HG03442 (cell line): ENCODE measurements around the gene SNX15.

Experiments
- ATAC-seq: cut with Tn5 transposase; IDR thresholded peaks from one replicate; pipeline ENCODE4 v1.9.1; 2021; ENCODE audit warnings: mild to moderate bottlenecking, moderate library complexity; ENCODE audit not compliant: unreplicated experiment

SNX15 gene

DNA sequence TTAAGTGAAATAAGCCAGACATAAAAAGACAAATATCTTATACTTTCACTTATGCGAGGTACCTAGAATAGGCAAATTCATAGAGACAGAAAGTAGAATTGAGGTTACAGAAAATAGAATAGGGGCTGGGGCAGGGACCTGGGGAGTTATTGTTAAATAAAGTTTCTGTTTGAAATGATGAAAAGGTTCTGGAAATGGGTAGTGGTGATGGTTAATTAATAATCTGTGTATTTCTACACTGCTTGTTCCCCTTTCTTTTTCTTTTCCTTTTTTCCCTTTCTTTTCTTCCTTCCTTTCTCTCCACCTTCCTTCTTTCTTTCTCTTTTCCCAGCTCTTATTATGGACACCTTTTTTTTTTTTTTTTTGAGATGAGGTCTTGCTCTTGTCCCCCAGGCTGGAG, 28.3 kb downstream of the SNX15 start:
- no peak for ATAC-seq

DNA sequence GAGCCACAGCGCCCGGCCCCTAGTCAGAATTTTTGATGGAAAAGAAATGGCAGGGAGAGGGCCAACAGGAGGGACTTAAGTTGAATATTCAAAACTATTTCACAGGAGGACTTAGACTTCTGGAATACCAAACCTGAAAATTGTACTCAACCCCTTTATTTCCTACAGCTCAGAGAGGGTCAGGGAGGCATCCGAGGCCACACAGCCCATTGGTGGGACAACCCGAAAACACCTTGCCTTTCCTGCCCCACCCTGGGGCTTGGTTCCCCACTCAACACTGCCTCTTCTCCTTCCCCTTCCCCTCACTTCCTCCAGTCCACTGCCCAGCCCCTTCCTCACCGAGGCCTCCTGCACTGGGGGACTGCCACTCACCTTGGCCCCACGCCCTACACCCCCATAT, 29.8 kb downstream of the SNX15 start:
- ATAC-seq, result no peak

DNA sequence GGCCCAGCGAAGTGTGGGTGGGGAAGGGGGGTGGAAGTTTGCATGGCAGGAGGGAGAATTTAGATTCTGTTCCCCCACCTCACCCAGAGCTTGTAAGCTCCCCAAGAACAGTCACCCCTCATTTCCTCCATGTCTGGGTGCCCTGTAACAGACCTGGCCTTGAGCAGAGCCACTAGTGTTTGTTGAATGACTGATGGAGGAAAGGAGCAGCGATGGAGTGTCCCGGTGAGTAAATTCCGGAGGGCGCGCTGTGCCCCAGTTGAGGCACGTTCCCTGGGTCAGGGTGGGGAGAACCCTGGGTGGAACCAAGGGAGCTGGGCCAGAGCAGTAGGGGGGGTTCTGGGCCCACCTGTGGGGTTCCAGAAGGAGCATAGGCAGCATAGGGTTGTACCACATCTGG, 30.3 kb downstream of the SNX15 start:
- ATAC-seq, result no peak

DNA sequence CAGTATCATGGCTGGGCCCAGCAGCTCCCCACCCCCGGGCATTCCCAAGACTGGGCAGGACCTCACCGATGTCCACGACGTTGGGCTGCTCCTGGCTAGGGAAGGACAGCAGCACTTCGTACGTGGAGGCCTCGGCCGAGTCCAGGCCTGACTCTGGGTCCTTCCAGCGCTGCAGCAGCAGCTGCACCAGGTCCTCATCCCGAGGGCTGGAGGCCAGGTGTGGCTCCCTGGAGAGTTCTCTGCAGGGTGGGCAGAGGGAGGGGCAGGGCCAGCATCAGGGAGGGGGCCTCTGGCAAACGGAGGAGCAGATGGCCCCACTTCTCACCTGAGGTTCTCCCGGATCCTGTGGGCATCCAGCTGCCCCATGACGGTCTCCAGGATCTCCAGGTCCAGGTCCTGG, 30.8 kb downstream of the SNX15 start:
- no peak for ATAC-seq

DNA sequence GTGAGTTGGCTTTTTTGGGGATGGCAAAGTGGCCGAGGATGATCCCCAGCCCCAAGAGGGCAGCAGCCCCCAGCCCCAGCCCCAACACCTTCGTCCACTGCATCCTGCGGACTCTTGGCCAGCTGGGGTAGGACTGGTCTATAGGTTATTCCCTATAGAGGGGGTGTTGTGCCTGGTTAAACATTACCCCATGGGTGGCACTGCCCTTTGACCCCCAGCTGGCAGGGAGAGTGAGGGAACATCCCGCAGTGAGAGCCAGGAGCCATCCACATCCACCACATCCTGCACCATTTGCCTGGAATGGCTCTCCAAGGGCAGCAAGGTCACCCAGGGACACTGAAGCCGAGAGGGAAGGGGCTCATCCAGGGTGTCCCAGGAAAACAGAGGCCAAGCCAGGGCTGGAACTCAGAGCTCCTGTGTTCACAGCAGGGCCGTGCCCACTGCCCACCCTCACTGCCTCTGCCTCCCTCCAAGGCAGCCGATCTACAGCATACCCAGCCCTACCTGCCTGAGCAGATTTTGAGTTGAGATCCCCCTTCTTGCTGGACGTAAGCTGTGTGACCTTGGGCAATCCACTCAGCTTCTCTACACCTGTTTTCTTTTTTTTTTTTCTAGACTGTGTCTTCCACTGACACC, 31.3 kb downstream of the SNX15 start, which contains the start of gene NAALADL1:
Gene NAALADL1, minus strand, starts transcription at position 135 of the 636 bp plus-strand sequence. Its CDS starts 32 bp downstream, at position 103.
- no peak for ATAC-seq

DNA sequence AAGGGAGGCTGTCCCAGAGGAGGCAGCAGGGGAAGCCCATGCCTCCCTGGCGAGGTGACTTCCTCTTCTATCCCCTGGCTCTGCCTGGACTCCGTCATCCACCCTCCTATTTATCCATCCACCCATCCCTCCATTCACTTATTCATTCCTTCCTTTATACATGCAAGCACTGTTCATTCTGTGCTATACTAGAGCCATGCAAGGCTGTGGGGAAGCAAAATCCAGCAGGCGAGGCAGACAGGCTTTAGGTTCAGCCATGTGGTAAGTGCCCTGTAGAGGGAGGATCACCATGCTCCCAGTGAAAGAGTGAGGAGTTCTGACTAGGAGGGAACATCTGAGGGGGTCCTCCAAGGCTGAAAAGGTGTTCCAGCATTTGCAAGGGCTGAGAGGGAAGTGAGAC, 32.3 kb downstream of the SNX15 start:
- no peak for ATAC-seq

DNA sequence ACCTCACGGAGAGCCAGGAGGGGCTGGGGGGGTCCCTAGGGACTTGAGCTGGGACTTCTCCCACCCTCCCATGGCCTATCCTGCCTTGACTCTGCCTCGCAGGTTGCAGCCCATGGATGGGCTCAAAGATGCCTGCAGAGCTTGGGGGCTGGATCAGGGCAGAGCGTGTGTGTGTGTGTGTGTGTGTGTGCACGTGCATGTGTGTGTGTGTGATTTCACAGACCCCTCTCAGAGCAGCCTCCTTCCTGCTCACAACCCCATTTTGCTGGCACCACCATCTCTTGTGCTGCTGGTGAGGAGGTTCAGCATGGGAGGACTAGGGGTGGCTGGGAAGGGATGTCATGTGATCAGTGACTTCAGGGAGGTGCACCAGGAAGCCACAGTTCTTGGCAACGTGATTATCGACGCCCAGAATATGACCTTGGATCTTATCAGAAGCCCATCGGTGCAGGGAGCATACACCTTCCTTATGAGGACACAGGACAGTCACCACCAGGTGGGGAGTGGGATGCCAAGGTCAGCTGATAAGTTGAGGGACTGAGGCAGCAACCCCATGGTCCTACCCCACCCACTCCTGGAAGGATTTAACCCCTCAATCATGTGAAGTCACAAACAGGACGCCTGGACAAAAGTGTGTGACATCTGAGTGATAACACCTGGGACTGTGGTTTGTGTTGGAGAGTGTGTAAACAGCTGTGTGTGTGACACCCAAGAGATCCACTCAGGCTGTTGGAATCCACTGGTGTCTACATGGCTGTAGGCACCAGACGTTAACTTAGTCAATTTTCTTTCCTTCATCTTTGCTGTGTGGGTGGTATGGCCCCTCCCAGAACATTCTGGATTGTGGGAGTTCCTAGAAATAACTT, 33.0 kb downstream of the SNX15 start:
- ATAC-seq, result no peak

DNA sequence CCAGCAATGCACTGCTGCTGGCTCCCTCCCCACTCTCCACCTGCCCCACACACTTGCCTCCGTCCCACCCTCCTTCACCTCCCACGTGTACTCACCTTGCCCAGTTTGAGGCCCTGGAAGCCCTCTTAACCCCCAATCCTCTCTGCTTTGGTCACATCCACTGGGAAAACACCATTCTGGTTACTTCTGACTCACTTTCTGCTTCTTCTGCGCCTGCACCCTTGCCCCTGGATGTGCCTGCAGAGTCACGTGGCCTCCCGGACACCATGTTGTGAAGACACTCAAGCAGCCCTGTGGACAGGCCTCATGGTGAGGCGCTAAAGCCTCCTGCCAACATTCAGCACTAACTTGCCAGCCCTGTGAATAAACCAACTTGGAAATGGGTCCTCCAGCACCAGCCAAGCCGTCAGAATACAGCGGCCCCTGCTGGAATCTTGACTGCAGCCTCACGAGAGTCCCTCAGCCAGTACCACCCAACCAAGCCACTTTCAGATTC, 33.7 kb downstream of the SNX15 start:
- no peak for ATAC-seq

DNA sequence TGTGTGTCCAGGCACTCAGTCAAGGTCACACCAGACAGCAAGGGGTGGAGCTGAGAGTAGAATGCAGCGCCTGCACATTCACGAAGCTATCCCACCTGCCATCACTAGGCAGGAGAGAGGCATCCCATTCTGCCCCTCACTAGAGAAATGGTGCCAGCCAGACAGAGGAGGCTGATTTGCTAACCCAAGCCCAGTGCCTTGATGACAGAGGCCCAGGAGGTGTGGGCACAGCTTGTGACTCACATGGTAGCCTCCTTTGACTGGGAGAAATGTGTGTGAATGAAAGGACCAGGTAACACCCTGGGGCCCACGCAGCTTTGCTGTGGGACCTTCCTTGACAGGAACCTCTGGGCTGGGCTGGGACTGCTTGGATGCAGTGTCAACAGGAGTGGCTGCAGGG, 36.3 kb downstream of the SNX15 start:
- ATAC-seq, result no peak

DNA sequence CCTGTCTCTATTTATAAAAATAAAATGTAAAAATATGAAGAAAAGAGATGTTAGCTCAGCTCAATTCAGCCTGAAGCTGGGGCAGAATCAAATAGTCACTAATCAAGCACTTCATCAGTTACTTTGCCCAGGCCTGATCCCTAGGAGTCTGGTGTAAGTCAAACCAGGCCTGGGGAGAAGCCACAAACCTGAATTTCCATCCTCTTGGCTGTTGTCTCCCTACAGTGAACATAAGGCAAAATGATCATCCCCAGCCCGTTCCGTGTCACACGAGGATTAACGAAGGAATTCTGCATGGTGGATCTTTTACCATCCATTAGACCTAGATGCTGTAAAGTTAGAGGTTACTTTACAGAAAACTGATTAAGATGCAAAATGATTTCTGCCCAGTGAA, 37.6 kb downstream of the SNX15 start:
- ATAC-seq, result no peak

DNA sequence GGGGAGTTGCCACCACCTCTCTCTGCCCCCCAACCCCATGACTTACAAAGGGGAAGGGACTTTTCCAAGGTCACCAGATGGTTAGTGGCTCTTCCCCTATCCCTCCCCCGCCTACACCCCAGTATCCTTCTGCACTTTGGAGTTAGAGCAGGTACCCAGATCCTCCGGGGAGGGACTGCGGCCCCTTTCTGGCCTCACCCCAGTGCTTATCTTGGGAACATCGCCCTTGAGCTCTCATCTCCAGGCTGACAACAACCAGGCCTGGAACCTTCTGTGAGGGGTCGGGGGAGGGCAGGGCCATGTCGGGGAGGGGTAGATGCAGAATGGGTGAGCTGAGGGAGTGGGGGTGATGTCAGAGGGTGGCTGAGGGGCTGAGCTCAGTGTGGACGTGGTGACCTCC, 38.6 kb downstream of the SNX15 start:
- ATAC-seq, result no peak

DNA sequence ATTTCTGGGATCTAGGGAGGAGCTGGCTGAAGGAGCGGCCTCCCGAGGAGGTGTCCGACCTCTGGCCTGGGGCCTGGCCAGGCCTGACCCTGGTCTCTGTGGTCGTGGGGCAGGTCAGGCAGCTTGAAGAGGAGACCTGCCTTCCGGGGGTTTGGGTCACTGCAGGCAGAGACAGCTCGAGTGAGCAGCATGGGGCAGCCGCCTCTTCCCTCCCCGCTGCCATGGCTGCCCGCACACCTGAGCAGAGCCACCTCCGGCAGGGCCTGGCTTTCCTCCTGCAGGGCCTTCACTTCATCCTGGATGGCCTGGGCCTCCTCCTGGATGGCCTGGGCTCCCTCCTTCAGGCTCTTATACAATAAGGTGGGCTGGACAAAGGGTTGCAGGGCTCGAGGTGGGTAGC, 39.1 kb downstream of the SNX15 start:
- no peak for ATAC-seq

DNA sequence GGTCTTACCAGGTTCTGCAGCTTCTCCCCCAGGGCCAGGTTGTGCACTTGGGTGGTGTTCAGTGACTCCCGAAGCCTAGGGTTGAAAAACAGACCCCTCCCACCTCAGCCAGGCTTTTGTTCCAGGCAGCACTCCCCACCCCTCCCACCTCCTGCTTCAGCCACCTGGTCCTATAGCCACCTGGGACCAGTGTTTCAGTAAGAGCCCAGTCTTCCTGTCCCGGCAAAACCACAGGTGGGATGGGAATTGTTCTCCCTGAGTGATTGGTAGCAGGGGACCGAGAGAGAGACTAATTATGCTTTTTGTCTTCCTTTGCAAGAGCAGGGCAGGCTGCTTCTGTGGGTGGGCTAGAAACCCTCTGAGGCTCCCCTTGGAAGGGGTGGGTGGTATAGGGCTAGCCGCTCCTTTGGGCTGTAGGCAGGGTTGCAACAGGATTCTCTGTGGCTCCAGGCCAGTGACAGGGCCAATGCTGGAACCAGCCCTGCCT, 39.6 kb downstream of the SNX15 start:
- no peak for ATAC-seq

DNA sequence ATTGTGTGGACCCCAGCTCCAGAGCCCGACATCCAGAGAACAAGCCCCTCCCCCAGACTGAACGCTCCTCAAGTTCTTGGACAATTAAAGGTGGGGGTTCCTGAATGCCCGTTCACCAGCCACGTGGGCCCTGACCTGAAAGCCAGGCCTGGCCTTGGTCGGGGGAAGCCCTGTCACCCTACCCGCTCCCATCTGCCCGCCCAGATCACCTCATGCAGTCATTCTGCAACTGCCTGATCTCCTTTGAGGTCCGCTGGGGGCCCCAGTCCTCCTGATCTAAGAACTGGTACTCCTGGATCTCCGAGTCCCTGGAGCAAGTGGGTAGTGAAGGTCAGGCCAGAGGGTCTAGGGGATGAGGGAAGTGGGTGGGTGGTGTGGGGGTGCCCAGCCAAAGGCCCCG, 40.2 kb downstream of the SNX15 start:
- ATAC-seq, result no peak

DNA sequence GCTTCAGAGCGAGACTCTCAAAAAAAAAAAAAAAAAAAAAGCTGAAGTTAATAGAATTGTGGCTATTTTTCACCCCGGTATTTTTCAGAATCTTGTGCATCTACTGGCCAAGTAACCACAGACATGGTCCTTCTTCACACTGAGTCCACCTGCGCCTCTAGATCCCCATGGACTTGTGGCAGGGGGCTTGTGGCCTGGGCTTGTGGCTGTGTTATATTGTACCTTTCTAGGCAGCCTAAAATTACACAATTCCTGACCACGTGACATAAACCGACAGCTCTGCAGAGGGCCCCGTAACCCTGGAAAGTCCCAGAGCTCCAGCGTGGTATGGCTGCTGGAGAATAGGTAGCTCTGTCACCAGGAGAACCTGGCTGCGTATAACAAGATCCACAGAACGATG, 42.0 kb downstream of the SNX15 start:
- ATAC-seq, result no peak

DNA sequence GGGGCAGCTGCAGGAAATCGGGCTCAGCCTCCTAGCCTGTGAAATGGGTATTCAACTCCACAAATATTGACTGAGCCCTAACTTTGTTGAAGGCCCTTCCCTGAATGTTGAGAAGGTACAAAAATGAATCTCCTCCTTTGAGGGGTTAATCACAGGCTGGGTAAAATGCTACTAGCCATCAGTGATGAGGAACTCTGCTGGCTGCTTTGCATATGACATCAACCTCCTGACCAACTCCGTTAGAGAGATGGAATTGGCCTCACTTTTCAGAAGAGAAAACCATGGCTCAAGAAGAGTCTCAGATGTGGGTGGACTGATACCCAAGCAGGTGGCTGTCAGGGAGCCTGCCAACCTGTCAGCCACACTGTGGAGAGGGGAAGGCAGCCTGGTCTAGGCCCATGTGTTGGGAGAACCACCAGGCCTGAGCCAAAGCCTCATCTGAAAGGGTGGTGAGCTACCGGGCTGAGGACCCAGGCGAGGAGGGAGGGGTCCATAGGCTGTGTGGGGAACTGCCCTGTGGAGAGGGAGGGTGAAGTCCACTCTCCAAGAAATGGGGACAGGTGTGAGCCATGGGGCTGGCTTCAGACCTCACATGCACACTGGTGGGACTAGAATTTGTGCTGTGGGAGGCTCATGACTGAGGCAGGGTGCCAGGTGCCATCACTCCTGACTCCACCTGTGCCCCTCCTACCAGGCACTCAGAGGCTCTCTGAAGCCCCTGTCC, 44.8 kb downstream of the SNX15 start:
- ATAC-seq, result no peak

DNA sequence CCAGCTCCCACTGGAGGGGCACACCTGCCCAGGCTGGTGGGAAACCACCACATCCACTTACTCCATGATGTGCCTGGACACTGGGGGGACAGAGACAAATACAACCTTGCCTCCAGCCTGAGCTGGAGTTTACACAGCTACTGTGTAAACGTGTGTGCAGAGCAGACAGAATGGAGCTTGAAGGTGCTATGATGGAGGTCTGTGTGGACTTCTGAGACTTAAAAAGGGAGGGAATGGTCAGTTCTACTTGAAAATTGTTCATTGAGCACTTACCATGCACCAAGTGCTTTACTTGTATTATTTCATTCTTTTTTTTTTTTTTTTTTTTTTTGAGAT, 45.4 kb downstream of the SNX15 start:
- no peak for ATAC-seq

DNA sequence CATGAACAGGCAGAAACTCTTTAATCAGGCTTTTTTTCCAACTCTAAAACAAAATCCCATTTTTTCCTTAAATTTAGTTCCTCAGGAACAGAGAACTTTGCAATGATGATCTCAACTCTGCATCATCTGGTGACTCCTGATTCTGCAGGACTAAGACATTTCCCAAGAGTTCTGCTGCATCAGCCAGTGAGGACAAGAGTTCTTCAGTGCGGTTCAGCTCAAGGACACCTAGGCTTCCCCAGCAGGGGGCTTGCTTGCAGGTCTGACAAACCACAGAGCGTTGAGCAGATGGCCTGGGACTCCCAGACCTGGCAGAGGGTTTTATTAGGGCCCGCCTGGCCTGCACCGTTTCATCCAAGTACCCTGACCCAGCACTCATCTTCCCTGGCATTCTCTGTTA, 50.2 kb downstream of the SNX15 start:
- no peak for ATAC-seq

DNA sequence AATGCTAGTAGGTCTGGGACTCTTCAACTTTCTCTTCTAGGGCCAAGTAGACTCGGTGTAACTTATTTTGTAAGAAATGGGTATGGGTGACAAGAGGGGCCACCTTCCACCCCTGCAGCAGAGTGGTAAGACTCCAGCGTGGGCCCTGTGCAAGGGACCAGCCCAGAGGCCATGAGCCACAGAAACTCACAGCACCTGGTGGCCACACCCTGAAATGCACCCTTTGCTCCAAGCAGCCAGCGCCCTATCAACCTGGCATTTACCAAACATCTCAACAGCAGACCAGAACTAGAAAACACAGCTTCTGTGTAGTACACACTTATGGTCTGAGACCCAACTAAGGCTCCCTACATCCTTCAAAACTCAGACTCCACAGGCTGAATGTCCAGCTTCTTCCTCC, 50.9 kb downstream of the SNX15 start:
- no peak for ATAC-seq

DNA sequence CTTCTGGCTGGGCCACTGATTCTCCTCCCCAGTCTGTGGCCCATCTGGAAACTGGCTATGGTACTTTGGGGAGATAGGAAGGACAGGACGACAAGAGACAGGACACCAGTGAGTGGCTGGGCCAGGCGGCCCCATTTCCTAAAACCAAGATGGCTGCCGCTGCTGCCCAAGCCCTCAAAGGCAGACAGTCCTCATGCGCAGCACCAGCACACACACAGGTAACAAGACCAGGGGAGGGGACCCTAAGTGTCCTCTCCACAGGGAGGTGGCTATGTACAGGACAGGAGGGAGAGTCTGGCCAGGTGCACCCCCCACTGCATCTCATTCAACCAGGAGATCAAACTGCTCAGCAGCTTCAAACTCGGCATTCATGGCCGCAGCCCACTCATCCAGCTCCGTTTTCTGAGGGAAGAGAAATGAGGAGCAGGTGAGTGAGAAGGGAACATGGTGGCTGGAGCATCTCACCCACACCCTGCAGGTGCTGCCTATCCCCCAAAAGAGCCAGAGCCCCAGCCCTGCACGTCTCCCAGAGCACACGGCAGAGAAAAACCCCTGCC, 51.6 kb downstream of the SNX15 start:
- no peak for ATAC-seq

DNA sequence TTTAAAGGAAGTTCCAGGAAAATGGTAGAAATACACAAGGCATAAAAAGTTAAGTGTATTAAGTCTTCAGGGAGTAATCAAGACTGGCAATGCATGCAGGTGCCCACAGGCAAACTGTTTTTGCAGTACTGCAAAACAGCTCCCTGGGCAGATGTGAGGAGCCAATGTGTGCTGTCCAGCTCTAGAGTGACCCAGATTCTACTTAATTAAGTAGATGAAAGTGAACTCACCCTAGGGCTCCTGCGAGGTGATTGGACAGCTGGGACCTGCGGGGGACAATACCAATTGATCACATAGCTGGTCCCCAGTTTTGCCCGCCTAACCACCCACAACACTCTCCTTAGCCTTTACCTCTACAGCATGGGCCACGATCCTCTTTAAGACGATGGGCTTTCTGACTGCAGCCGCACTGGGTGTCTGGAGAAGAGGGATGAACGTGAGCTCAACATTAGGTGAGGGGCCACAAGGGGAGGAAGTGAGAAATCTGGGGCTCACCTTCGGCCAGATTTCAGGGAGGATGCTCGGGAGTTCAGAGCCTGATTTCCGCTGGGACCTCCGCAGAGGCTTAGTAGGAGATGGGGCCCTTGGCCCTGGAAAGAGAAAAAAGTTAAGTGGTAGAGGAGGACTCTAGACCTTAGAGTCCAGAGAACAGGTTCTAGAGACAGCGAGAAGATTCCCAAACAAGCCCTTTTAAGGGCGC, 56.0 kb downstream of the SNX15 start:
- ATAC-seq, result peak; percentile 16
